DMS114 treated with DMSO at 0.1 percent for 48 hours (cell line): ENCODE data around the gene GP1BA.
"Not testable (repeated sequence)": the region's sequence is repeated elsewhere in the genome, so short reads cannot be mapped to it uniquely, and the experiment has no call there.

Experiments
- DNase-seq: peaks from one replicate; lab custom pipeline; 2025; ENCODE audit not compliant: unreplicated experiment; lab: John Stamatoyannopoulos, UW

Gene GP1BA

DNA sequence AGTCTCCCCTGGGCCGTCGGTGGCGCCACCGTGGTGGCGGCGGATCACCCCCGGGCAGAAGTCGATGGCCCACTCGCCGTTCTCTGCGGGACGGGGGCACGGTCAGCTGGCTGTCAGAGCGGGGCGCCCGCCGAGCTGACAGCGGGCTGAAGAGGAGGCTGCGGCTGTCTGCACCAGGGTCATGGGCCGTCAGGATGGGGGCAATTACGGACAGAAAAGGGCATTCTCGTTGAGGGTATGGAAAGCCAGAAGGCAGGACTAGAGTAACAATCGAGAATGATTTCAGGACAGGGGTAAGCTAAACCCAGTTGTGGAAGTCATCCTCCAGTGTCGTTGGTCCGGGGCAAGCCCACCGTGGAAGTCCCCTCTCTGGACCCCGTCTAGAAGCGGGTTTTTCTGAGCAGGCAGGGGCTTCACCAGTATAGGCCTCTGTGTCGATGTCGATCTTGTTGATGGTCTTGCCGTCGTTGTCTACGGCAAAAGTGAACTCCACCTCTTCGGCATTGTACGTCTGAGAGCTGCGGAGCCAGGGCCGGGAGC lies 30.9 kb upstream of the GP1BA start:
- no peak for DNase-seq

DNA sequence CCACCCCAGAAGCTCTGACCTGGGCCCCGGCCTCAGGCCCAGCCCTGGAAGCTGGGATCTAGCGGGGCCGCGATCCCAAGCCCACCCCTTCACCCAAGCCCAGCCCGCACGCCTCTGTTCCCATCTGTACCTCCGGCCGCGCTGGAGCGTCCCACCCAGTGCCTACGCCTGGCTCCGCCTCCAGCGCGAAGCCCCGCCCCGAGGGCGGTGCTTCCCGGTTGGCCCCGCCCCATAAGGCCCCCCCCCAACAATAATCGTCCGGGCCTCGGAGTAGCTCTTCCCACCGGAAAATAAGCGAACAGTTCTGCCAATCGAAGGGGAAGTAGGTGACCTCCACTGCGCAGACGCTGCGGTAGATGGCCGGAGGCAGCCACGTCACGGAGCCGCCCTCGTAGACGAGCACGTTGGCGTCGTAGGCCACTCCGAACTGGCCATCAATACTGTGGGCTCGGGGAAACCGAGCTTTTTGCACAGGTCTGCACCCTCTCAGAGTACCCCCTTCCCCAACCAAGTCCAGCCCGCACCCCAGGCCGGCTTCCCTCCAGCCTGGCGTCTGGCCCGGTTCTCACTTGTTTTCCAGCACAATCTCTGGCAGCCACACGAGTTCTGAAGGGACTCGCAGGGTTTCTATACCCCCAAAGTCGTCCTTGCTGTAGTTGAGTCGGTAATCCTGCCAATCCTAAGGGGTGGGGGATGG lies 30.3 kb upstream of the GP1BA start:
- no peak for DNase-seq

DNA sequence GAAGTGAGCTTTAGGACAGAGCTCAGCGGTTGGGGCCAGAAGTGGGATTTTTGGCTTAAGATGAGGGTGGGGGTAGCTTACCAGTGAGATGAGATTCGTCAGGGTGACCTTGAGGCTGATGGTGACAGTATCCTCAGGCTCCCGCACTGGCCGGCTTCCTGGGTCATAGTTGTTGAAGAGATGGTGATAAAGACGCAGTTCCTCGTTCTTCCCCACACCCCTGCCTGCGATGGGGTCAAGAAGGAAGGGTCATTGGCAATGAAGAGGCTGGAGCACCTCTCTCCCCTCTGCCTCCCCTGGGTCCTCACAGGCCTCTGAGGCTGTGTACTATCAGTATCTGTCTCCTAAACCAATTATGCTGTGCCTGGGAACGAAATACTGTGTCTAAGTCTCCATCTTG lies 29.5 kb upstream of the GP1BA start:
- DNase-seq: no peak

DNA sequence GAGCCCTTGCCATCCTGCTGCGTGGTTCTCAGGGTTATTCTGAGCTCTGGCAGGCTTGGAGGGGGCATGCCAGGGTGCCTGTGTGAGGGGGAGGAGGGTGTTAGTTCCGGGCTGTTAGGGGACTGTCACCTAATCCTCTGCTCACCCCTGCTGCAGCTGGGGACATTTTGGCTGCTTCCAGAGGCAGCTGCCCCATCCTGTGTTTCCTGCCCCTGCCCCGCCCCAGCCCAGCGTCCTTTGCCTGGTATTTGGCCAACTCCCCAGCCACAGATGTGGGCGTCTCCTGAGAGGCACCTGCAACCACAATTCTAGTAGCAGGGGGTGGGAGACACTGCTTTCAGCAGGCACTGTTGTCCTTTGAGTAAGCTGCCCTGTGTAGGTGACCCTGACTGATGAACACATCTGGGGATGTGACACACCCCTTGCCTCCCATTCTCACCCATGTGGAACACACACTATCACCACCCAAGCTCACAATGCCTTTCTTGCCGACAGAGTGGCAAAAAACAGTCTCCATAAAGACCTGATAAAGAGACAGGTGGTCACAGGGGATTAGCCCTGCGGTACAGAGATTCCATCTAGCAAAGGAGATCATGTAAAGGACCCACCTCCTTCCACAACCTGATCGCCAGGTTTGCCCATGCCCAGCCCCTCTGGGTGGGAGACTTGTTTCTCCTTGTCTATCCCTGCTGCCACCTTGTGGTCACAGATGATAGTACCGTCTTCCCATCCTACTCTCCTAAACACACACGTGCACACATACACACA lies 28.8 kb upstream of the GP1BA start, which contains the start of gene CHRNE:
Gene CHRNE (minus strand): TSS at position 48 of the 768 bp plus-strand sequence. CDS start 35 bp downstream, at position 13.
- peak; percentile 62 for DNase-seq

DNA sequence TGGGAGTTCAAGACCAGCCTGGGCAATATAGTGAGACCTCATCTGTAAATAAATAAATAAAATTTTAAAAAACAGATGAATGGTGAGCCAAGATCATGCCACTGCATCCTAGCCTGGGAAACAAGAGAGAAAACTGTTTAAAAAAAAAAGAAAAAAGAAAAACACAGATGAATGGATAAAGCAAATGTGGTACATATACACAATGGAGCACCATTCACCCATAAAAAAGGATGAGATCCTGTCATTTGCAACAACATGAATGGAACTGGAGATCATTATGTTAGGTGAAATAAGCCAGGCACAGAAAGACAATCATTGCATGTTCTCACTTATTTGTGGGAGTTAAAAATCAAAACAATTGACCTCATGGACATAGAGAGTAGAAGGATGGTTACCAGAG lies 25.4 kb upstream of the GP1BA start:
- not testable (repeated sequence) for DNase-seq

DNA sequence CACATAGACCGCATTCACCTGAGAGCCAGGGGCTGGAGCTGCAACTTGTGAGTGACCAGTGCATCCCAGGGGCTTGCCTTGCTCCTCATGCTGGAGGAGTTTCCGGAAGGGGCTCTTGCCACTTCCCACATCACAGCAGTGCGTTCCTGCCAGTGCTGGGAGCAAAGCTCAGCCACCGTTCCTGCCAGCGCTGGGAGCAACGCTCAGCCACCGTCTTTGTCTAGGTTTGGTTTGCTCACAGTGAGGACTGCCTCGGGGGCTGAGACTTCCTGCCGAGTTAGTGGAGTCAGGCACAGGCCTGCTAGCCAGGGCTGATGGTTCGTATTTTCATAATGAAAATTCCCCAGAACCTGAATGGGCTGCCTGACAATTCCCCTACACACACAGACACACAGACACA lies 23.8 kb upstream of the GP1BA start:
- DNase-seq: no peak

DNA sequence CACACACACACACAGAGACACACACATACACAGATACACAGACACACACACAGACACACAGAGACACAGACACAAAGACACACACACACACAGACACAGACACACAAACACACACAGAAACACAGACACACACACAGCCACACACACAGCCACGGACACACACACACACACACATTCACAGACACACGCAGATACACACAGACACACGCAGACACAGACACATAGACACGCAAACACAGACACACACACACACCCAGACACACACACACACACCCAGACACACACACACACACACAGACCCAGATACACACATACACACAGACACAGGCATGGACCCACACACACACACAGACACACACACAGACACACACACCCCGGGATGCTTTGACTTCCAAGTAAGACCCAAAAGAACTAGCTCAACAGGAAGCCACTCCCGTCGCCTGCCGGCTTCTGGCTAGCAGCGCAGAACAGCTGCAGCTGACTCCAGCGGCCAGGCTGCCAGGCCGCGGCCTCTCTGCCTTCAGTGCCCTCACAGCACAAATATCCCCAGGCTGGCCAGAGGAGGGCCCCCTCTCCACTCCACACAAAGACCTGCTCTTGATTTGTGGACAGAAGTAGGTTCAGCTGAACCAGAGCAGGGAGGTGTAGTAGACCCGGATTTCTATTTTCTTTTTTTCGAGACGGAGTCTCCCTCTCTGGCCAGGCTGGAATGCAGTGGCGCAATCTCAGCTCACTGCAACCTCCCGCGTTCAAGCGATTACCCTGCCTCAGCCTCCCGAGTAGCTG lies 23.2 kb upstream of the GP1BA start:
- peak; percentile 41 for DNase-seq

DNA sequence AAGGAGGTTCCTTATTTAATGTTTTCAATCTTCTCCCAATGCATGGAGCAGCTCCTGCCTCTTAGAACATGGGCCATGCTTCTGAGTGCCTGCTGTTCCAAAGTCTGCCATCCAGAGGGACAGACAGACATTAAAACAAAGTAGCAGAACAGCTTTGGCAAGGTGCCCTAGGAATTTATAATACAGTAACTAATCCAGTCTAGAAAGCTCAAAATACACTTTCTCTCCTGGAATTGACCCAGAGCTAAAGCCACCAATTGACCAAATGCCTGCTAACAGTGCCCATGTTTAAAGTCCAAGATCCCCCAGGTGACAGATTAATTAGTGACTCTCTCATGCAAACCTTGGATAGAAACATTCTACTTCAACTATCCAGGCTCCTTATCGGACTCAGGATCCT lies 18.1 kb upstream of the GP1BA start:
- no peak for DNase-seq

DNA sequence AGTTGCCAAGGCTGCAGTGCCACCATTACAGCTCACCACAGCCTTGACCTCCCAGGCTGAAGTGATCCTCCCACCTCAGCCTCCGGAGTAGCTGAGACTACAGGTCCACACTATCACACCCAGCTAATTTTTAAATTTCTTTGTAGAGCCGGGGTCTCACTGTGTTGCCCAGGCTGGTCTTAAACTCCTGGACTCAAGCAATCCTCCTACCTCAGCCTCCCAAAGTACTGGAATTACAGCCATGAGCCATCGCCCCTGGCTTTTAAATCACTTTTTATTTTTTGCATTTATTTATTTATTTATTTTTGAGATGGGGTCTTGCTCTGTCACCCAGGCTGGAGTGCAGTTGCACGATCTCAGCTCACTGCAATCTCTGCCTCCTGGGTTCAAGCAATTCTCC lies 17.5 kb upstream of the GP1BA start:
- not testable (repeated sequence) for DNase-seq

DNA sequence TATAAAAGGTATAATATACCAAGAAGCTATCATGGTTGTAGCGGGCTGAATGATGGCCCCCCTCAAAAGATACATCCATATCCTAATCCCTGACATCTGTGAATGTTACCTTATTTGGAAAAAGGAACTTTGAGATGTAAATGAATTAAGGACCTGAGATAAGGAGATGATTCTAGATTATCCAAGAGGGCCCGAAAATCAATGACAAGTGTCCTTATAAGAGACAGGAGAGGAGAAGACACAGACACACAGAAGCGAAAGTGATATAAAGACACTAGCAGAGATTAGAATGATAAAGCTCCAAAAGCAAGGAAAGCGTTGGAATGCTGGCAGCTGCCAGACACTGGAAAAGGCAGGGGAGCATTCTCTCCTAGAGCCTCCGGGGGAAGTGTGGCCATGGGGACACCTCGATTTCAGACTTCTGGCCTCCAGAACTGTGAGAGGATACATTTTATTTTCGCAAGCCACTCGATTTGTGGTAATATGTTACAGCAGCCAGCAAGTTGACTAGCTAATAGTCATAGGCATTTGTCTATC lies 12.5 kb upstream of the GP1BA start:
- no peak for DNase-seq

DNA sequence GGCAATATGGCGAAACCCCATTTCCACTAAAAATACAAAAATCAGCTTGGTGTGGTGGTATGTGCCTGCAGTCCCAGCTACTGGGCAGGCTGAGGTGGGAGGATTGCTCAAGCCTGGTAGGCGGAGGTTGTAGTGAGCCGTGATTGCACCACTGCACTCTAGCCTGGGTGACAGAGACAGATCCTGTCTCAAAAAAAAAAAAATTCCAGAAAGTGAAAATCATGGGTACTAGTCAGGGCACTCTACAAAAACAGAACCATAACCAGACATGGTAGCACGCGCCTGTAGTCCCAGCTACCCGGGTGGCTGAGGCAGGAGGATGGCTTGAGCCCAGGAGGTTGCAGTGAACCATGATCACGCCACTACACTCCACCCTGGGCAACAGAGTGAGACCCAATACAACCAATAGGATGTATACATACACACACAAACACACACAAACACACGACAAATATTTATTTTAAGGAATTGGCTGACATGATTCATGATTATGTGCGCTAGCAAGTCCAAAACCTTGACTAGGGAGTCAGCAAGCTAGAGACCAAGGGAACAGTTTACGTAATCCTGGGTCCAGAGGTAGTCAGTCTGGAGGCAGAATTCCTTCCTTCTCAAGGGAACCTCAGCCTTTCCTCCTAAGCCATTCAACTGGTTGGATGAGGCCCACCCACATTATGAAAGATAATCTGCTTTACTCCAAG lies 11.6 kb upstream of the GP1BA start:
- no peak for DNase-seq

DNA sequence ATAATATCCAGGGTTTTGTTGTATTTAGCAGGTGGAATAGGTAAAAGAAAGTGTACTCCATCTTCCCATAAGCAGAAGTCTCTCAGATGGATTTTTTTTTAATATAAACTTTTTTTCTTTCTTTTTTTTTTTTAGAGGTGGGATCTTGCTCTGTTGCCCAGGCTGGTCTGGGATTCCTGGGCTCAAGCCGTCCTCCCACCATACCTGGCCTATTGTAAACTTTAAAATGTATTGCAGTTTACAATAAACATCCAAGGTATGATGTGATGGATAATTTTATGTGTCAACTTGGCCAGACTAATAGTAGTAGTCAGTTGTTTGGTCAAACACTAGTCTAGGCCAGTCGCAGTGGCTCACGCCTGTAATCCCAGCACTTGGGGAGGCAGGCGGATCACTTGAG lies 10.8 kb upstream of the GP1BA start:
- no peak for DNase-seq

DNA sequence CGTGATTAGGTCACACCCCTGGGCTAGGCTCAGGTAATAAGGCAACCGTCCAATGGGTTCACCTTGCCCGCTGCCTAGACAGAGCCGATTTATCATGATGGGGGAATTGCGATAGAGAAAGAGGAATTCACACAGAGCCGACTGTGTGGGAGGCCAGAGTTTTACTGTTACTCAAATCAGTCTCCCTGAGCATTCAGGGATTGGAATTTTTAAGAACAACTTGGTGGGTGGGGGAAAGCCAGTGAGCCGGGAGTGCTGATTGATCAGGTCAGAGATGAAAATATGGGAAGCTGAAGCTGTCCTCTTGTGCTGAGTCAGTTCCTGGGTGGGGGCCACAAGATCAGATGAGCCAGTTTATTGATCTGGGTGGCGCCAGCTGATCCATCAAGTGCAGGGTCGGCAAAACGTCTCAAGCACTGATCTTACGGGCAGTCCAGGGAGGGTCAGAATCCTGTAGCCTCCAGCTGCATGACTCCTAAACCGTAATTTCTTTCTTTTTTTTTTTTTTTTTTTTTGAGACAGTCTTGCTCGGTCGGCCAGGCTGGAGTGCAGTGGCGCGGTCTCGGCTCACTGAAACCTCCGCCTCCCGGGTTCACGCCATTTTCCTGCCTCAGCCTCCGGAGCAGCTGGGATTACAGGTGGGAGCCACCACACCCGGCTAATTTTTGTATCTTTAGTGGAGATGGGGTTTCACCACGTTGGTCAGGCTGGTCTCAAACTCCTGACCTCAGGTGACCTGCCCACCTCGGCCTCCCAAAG lies 5.3 kb upstream of the GP1BA start:
- DNase-seq: not testable (repeated sequence)

DNA sequence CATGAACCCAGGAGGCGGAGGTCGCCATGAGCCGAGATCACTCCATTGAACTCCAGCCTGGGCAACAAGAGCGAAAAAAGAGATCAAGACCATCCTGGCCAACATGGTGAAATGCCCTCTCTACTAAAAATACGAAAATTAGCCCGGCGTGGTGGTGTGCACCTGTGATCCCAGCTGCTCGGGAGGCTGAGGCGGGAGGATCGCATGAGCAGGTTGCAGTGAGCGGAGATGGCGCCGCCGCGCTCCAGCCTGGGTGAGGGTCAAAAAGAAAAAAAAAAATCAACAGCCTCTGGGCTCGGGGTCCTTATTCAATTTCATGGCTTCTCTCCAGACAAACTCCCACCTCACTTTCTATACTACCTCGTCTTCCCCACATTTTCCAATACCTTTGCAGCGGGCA lies 3.2 kb upstream of the GP1BA start:
- no peak for DNase-seq

DNA sequence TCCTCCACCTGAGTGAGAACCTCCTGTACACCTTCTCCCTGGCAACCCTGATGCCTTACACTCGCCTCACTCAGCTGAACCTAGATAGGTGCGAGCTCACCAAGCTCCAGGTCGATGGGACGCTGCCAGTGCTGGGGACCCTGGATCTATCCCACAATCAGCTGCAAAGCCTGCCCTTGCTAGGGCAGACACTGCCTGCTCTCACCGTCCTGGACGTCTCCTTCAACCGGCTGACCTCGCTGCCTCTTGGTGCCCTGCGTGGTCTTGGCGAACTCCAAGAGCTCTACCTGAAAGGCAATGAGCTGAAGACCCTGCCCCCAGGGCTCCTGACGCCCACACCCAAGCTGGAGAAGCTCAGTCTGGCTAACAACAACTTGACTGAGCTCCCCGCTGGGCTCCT lies 679 bp downstream of the GP1BA start:
- no peak for DNase-seq

DNA sequence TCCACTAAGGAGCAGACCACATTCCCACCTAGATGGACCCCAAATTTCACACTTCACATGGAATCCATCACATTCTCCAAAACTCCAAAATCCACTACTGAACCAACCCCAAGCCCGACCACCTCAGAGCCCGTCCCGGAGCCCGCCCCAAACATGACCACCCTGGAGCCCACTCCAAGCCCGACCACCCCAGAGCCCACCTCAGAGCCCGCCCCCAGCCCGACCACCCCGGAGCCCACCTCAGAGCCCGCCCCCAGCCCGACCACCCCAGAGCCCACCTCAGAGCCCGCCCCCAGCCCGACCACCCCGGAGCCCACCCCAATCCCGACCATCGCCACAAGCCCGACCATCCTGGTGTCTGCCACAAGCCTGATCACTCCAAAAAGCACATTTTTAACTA lies 1.6 kb downstream of the GP1BA start:
- no peak for DNase-seq

DNA sequence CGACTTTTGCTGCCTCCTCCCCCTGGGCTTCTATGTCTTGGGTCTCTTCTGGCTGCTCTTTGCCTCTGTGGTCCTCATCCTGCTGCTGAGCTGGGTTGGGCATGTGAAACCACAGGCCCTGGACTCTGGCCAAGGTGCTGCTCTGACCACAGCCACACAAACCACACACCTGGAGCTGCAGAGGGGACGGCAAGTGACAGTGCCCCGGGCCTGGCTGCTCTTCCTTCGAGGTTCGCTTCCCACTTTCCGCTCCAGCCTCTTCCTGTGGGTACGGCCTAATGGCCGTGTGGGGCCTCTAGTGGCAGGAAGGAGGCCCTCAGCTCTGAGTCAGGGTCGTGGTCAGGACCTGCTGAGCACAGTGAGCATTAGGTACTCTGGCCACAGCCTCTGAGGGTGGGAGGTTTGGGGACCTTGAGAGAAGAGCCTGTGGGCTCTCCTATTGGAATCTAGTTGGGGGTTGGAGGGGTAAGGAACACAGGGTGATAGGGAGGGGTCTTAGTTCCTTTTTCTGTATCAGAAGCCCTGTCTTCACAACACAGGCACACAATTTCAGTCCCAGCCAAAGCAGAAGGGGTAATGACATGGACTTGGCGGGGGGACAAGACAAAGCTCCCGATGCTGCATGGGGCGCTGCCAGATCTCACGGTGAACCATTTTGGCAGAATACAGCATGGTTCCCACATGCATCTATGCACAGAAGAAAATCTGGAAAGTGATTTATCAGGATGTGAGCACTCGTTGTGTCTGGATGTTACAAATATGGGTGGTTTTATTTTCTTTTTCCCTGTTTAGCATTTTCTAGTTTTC lies 2.3 kb downstream of the GP1BA start:
- DNase-seq: no peak

DNA sequence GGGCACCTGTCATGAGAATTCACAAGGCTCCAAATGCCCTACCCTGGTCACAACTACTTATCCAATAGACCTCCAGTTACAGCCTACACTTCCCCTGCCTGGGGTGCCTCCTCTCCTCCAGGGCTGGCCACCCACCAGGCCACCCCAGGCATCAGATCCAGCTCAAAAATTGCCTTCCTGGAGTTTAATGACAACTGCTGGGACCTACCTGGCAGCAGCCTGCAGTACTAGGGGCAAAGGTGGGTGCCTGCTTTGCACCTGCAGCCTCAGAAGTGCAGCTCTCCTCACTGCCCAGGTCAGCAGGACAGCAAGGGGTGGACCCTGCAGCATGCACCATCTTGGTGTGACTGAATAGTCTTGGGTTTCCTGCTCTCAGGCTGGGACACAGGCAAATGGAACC lies 3.6 kb downstream of the GP1BA start:
- no peak for DNase-seq

DNA sequence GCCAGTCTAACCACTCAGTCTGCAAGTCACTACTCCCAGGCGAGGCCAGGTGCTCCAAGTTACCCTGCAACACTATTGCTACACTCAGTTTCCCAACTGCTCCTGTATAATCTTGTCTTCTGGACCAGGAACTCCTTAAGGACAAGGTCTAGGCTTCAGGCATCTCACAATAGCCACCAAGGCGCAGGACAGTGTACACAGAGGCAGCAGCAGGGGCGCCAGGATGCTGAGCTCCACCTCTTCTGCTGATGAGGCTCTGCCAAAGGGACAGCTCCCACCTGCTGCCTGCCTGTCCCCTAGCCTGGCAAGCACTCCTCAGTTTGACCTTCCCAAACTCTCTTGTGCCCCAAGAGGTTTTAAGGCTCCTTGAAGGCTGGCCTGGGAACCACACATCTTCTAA lies 4.4 kb downstream of the GP1BA start:
- no peak for DNase-seq
